ENCODE results near the gene DLGAP1.

DNA sequence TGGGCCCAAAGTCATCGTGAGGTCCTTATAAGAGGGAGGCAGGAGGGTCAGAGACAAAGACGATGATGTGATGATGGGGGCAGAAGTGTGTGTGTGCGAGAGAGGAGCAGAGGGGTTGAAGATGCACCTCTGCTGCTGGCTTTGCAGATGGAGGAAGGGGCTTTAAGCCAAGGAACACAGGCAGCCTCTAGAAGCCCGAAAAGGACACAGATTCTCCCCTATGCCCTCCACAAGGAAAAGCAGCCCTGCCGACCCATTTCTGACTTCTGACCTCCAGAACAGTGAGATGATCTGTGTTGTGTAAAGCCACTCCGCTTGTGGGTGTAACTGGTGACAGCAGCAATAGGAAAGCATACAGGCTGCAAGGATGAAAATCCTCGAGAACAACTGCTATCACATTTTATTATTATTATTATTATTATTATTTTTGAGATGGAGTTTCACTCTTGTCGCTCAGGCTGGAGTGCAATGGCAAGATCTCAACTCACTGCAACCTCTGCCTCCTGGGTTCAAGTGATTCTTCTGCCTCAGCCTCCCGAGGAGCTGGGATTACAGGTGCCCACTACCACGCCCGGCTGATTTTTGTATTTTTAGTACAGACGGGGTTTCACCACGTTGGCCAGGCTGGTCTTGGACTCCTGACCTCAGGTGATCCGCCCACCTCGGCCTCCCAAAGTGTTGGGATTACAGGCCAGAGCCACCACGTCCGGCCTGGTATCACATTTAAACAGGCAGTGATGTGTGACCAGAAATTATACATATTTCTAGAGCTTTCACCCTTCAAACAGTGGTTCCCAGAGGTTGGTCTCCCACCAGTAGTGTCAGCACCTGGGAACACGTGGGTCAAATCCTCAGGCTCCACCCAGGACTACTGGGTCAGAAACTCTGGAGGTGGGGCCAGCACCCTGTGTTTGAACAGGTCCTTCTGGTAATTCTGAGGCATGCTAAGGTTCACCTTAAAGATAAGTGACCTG lies 834.7 kb downstream of the DLGAP1 start:
- TF ChIP-seq, protein P1, sequence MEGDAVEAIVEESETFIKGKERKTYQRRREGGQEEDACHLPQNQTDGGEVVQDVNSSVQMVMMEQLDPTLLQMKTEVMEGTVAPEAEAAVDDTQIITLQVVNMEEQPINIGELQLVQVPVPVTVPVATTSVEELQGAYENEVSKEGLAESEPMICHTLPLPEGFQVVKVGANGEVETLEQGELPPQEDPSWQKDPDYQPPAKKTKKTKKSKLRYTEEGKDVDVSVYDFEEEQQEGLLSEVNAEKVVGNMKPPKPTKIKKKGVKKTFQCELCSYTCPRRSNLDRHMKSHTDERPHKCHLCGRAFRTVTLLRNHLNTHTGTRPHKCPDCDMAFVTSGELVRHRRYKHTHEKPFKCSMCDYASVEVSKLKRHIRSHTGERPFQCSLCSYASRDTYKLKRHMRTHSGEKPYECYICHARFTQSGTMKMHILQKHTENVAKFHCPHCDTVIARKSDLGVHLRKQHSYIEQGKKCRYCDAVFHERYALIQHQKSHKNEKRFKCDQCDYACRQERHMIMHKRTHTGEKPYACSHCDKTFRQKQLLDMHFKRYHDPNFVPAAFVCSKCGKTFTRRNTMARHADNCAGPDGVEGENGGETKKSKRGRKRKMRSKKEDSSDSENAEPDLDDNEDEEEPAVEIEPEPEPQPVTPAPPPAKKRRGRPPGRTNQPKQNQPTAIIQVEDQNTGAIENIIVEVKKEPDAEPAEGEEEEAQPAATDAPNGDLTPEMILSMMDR (IDR thresholded peaks at IDR 0.05; ENCODE audit: low read depth, low read length, missing input control) = no peak
- TF ChIP-seq SP1 (IDR thresholded peaks at IDR 0.05) (no peak), YY1 (IDR thresholded peaks at IDR 0.05) (no peak), ATF3 (IDR thresholded peaks at IDR 0.05) (no peak), EGR1 (IDR thresholded peaks at IDR 0.05; ENCODE audit: low read depth in 2 of 2) (no peak), ZBTB33 (IDR thresholded peaks at IDR 0.05) (no peak), REST (IDR thresholded peaks at IDR 0.05) (no peak)

Data from liver (tissue), 3 donors.